Neural progenitor cell (in vitro differentiated cells): Measurements from ENCODE around the gene COQ7. TPM values are rescaled to one million over a fixed set of nuclear protein-coding genes. Genes with fewer than 3 reads are reported as not detected.
A peak's percentile ranks its signal among the peaks of the same experiment; 100 is the strongest.

Experiments used
- DNase-seq: peaks from one replicate; pipeline ENCODE4 v3.0.0-alpha.2; 2016; ENCODE audit warnings: low spot score
- H2AFZ ChIP-seq: fragments of 200-600 bp; sonication (generic); replicated peaks from 2 replicates; pipeline ENCODE4 v1.6.1; 2016; ENCODE audit warnings: antibody characterized with exemption
- H3F3A ChIP-seq: fragments of 200-600 bp; sonication (generic); 2 replicates; pipeline ENCODE4 v1.6.1; 2016; ENCODE audit warnings: antibody characterized with exemption, low read depth
- H3K27ac ChIP-seq: fragments of 200-600 bp; sonication (generic); 2 replicates; pipeline ENCODE4 v1.5.1; 2016; ENCODE audit warnings: mild to moderate bottlenecking
- H3K27me3 ChIP-seq: fragments of 200-600 bp; sonication (generic); 2 replicates; pipeline ENCODE4 v1.6.1; 2016; ENCODE audit warnings: mild to moderate bottlenecking, moderate library complexity
- H3K36me3 ChIP-seq: fragments of 200-600 bp; sonication (generic); 2 replicates; pipeline ENCODE4 v1.5.1; 2016
- H3K4me1 ChIP-seq: fragments of 200-600 bp; sonication (generic); 2 replicates; pipeline ENCODE4 v1.6.1; 2016; ENCODE audit warnings: mixed run types
- H3K4me2 ChIP-seq: fragments of 200-600 bp; sonication (generic); 2 replicates; pipeline ENCODE4 v1.6.1; 2016
- H3K4me3 ChIP-seq: fragments of 200-600 bp; sonication (generic); 2 replicates; pipeline ENCODE4 v1.5.1; 2016
- H3K79me2 ChIP-seq: fragments of 200-600 bp; sonication (generic); 2 replicates; pipeline ENCODE4 v1.6.1; 2016; ENCODE audit warnings: low read depth
- H3K9ac ChIP-seq: fragments of 200-600 bp; sonication (generic); 2 replicates; pipeline ENCODE4 v1.6.1; 2016
- H3K9me3 ChIP-seq: fragments of 200-600 bp; sonication (generic); 2 replicates; pipeline ENCODE4 v1.5.1; 2016; ENCODE audit warnings: low read depth
- H4K20me1 ChIP-seq: fragments of 200-600 bp; sonication (generic); 2 replicates; pipeline ENCODE4 v1.6.1; 2016; ENCODE audit warnings: low read depth
- H3K27ac Mint-ChIP-seq: 3 replicates; pipeline ENCODE4 v1.8.0; 2021; ENCODE audit warnings: mixed read lengths
- H3K27me3 Mint-ChIP-seq: 2 replicates; pipeline ENCODE4 v1.8.0; 2022; ENCODE audit warnings: low read depth, mild to moderate bottlenecking, inconsistent platforms, moderate library complexity, mixed read lengths; ENCODE audit not compliant: insufficient read depth
- H3K36me3 Mint-ChIP-seq: 3 replicates; pipeline ENCODE4 v1.8.0; 2021; ENCODE audit warnings: mixed read lengths
- H3K4me1 Mint-ChIP-seq: 3 replicates; pipeline ENCODE4 v1.8.0; 2021; ENCODE audit warnings: mixed read lengths
- H3K4me3 Mint-ChIP-seq: 3 replicates; pipeline ENCODE4 v1.8.0; 2021; ENCODE audit warnings: mild to moderate bottlenecking, moderate library complexity, mixed read lengths
- H3K9me3 Mint-ChIP-seq: 3 replicates; pipeline ENCODE4 v1.8.0; 2020; ENCODE audit warnings: mixed read lengths
- CTCF ChIP-seq: fragments of 200-600 bp; sonication (generic); IDR thresholded peaks from 2 replicates; pipeline ENCODE4 v1.5.1; 2017; ENCODE audit warnings: antibody characterized with exemption, mild to moderate bottlenecking
- EZH2 ChIP-seq: fragments of 200-600 bp; sonication (generic); IDR thresholded peaks from 2 replicates; pipeline ENCODE4 v1.6.1; 2017; ENCODE audit warnings: antibody characterized with exemption, mild to moderate bottlenecking, moderate library complexity
- EZH2phosphoT487 ChIP-seq: fragments of 200-600 bp; sonication (generic); IDR thresholded peaks from 2 replicates; pipeline ENCODE4 v1.6.1; 2017; ENCODE audit warnings: antibody characterized with exemption
- total RNA-seq: library from RNA; depleted of rRNA; stranded (reverse); fragments of >200 nt; gene quantifications from 2 replicates; pipeline ENCODE4 v1.2.3, GENCODE V29; 2015; ENCODE audit warnings: low replicate concordance

The COQ7 gene
- total RNA-seq, 1 donor from 2014 or later: 22.9 TPM

DNA sequence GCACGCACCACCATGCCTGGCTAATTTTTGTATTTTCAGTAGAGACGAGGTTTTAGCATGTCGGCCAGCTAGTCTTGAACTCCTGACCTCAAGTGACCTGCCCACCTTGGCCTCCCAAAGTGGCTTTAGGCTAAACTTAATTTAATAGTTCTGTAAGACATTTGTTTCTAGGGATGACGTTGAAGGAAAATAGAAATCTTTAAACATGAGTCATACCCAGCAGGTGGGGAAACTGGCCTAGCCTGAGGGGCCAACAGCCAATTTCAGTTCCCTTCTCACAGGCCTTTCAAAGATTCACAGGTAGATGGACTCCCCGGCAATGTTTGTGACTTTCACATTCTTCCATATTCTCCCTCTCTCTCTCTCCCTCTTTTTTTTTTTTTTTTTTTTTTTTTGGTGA is 28.2 kb downstream of the COQ7 start:
- Histone ChIP-seq H3K27me3 (no peaks in the 10 kb centered on the region), H3K9me3 (no peaks in the 10 kb centered on the region), H3F3A (no peaks in the 10 kb centered on the region), H3K4me3 (no peak overlapping the region), H3K27ac (no peak overlapping the region), H3K9ac (no peak overlapping the region), H2AFZ (no peak overlapping the region), H4K20me1 (no peaks in the 10 kb centered on the region), H3K4me2 (no peak overlapping the region), H3K4me1 (no peaks in the 10 kb centered on the region), H3K79me2 (no peaks in the 10 kb centered on the region), H3K36me3 (no peaks in the 10 kb centered on the region)
- Mint-ChIP-seq H3K27ac (no peak overlapping the region), H3K9me3 (peaks cover 5% of the 10 kb centered on the region), H3K27me3 (peaks cover 7% of the 10 kb centered on the region), H3K4me1 (no peaks in the 10 kb centered on the region), H3K36me3 (no peaks in the 10 kb centered on the region), H3K4me3 (no peak overlapping the region)
- TF ChIP-seq EZH2phosphoT487: no peak
- TF ChIP-seq EZH2: no peak
- TF ChIP-seq CTCF: no peak
- DNase-seq: no peak

DNA sequence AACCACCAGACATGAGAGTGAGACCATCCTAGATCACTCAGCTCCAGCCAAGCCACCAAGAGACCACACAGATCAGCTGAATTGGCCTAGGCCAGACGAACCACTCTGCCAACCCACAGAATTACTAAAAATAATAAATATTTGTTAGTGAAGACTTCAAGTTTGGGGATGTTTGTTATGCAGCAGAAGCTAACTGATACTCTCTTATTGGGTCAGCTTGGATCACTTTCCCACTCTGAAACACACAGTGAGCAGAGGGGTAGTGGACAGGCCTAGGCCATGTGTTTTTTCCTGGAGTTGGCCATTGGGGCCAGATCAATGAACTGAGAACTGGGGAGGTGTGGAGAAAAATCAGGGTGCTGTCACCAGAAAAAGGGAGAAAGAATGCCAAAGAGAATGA is 30.8 kb downstream of the COQ7 start:
- TF ChIP-seq EZH2phosphoT487: no peak
- no peaks in the 10 kb centered on the region for H3K79me2 ChIP-seq
- H3K9me3 ChIP-seq: no peaks in the 10 kb centered on the region
- H3K4me1 Mint-ChIP-seq: no peaks in the 10 kb centered on the region
- no peaks in the 10 kb centered on the region for H3K36me3 ChIP-seq
- peaks cover 5% of the 10 kb centered on the region for H3K27me3 Mint-ChIP-seq
- no peak overlapping the region for H3K4me3 ChIP-seq
- no peaks in the 10 kb centered on the region for H3K4me1 ChIP-seq
- H3F3A ChIP-seq: no peaks in the 10 kb centered on the region
- no peaks in the 10 kb centered on the region for H3K36me3 Mint-ChIP-seq
- DNase-seq: no peak
- no peak overlapping the region for H3K27ac Mint-ChIP-seq
- H3K9me3 Mint-ChIP-seq: peaks cover 3% of the 10 kb centered on the region
- no peaks in the 10 kb centered on the region for H4K20me1 ChIP-seq
- H2AFZ ChIP-seq: no peak overlapping the region
- peaks cover 5% of the 10 kb centered on the region for H3K27me3 ChIP-seq
- H3K4me2 ChIP-seq: no peak overlapping the region
- H3K27ac ChIP-seq: no peak overlapping the region
- no peak overlapping the region for H3K4me3 Mint-ChIP-seq
- H3K9ac ChIP-seq: no peak overlapping the region

DNA sequence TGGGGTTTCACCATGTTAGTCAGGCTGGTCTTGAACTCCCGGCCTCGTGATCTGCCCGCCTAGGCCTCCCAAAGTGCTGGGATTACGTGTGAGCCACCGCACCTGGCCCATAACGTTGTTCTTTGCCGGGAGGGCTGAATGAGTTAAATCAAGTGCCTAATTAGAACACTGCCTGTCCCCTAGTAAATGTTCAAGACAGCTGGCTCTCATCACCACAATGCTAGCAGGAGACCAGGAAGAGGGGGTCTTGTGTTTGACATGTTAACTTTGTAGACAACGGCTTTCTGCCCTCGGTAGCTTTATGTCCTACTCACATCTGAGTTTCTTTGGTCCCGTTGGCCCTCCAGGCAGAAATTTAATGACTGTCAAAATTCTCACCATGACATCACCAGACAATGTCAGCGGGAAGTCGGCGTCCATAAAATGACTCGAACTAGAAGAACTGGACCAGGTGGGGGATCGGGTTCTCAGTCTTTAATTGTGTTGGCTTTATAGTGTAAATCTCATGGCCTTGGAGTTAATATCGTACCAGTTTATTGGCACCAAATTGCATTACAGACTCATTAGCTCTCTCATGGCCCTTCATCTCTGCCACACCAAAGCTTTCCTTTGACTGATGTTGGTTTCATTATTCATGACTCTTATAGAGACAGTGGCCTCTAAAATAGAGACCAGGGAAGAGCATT is 34.9 kb downstream of the COQ7 start:
- no peak overlapping the region for H3K27ac ChIP-seq
- no peak overlapping the region for H3K4me3 Mint-ChIP-seq
- TF ChIP-seq CTCF (no peak), EZH2phosphoT487 (no peak), EZH2 (no peak)
- H3K4me1 Mint-ChIP-seq: peaks cover 18% of the 10 kb centered on the region
- no peak for DNase-seq
- H3K27ac Mint-ChIP-seq: no peak overlapping the region
- peaks cover 23% of the 10 kb centered on the region for H3K27me3 ChIP-seq
- H3K4me2 ChIP-seq: no peak overlapping the region
- H3K27me3 Mint-ChIP-seq: peaks cover 16% of the 10 kb centered on the region
- H3K36me3 Mint-ChIP-seq: no peaks in the 10 kb centered on the region
- no peaks in the 10 kb centered on the region for H3K9me3 ChIP-seq
- H3K4me1 ChIP-seq: peaks cover 15% of the 10 kb centered on the region
- no peaks in the 10 kb centered on the region for H3K79me2 ChIP-seq
- H3K36me3 ChIP-seq: no peaks in the 10 kb centered on the region
- H3K9me3 Mint-ChIP-seq: peaks cover 3% of the 10 kb centered on the region
- H4K20me1 ChIP-seq: peaks cover 12% of the 10 kb centered on the region
- H3K9ac ChIP-seq: no peak overlapping the region
- peaks cover 15% of the 10 kb centered on the region for H3F3A ChIP-seq
- H2AFZ ChIP-seq: no peak overlapping the region
- no peak overlapping the region for H3K4me3 ChIP-seq

- H3K9ac ChIP-seq: no peak overlapping the region
- H4K20me1 ChIP-seq: peaks cover 12% of the 10 kb centered on the region
- peaks cover 11% of the 10 kb centered on the region for H3K27me3 Mint-ChIP-seq
Observed at GRCh38 chr16:19104607-19105006, 37.2 kb downstream of the COQ7 start.

More at GRCh38 chr16:19104607-19105006, 37.2 kb downstream of the COQ7 start:
- Mint-ChIP-seq H3K4me3 (no peak overlapping the region), H3K4me1 (peaks cover 24% of the 10 kb centered on the region), H3K9me3 (no peaks in the 10 kb centered on the region), H3K27ac (peak overlapping the region; percentile 16), H3K36me3 (no peaks in the 10 kb centered on the region)
- no peak overlapping the region for H2AFZ ChIP-seq
- peaks cover 15% of the 10 kb centered on the region for H3K4me1 ChIP-seq
- H3K9me3 ChIP-seq: no peaks in the 10 kb centered on the region
- peaks cover 15% of the 10 kb centered on the region for H3F3A ChIP-seq
- peak; percentile 78 for DNase-seq
- H3K27me3 ChIP-seq: peaks cover 23% of the 10 kb centered on the region
- H3K4me3 ChIP-seq: no peak overlapping the region
- no peaks in the 10 kb centered on the region for H3K79me2 ChIP-seq
- no peak for TF ChIP-seq EZH2
- TF ChIP-seq EZH2phosphoT487: peak; percentile 49
- no peak overlapping the region for H3K27ac ChIP-seq
- no peaks in the 10 kb centered on the region for H3K36me3 ChIP-seq
- H3K4me2 ChIP-seq: peak overlapping the region; percentile 47
